Epithelial cell of umbilical artery (primary cell): ENCODE results near the gene CCR2. TPM values are rescaled to one million over a fixed set of nuclear protein-coding genes. Genes with fewer than 3 reads are reported as not detected.

ENCODE experiments used
- total RNA-seq: library from RNA; depleted of rRNA; stranded (reverse); fragments of >200 nt; gene quantifications from 2 replicates; pipeline ENCODE4 v1.2.3, GENCODE V29; 2014

Gene CCR2
- not detected in 2 replicates for total RNA-seq

GRCh38 chr3:46353647-46354410 is at the start of gene CCR2:
Gene CCR2, plus strand, starts transcription at chr3:46354111. Its CDS starts 3,417 bp downstream, at chr3:46357528.

GRCh38 chr3:46370839-46371518 is 17.1 kb downstream of the CCR2 start, which contains the start of gene CCR5:
Gene CCR5, plus strand, starts transcription at chr3:46370946. Its CDS starts 1,957 bp downstream, at chr3:46372903.

GRCh38 chr3:46406788-46407611 is 53.1 kb downstream of the CCR2 start, which contains the start of the genes CCR5AS and CCRL2:
Gene CCR5AS, minus strand, starts transcription at chr3:46407066.
Gene CCRL2, plus strand, starts transcription at chr3:46407259. Its CDS starts 821 bp downstream, at chr3:46408080.

Other genes with a start within 250 kb of the CCR2 start
- gene CCR1, start 145.8 kb upstream of the CCR2 start, total RNA-seq, result not detected in 2 replicates
- gene CCR3, start 111.7 kb upstream of the CCR2 start, total RNA-seq, result not detected in 2 replicates
- not detected in 2 replicates for gene CCR5, start 16.8 kb downstream of the CCR2 start, total RNA-seq
- gene CCRL2, start 53.1 kb downstream of the CCR2 start, total RNA-seq, result 2.1 and 2.3 TPM in 2 replicates
- gene LTF, start 110.8 kb downstream of the CCR2 start, total RNA-seq, result not detected in 2 replicates
- not detected in 2 replicates for gene RTP3, start 143.9 kb downstream of the CCR2 start, total RNA-seq
- gene LRRC2, start 212.2 kb downstream of the CCR2 start, total RNA-seq, result 0.15 TPM in 1 of 2 replicates, not detected in the other